Esophagus squamous epithelium (tissue), 5 donors: ENCODE results near the gene INTU. TPM values are rescaled to one million over a fixed set of nuclear protein-coding genes. Genes with fewer than 3 reads are reported as not detected.
A peak's percentile ranks its signal among the peaks of the same experiment; 100 is the strongest.
"Not testable (repeated sequence)": the region's sequence is repeated elsewhere in the genome, so short reads cannot be mapped to it uniquely, and the experiment has no call there.

Experiments used
- DNase-seq: peaks from one replicate; lab custom pipeline; 2025; lab: John Stamatoyannopoulos, UW
- H3K27ac ChIP-seq, 4 donors: fragments of 200-600 bp; sonication (generic); one replicate each; pipeline ENCODE4 v1.5.1; 2016 to 2019; ENCODE audit warnings: mild to moderate bottlenecking in 1 of 4
- H3K27me3 ChIP-seq, 4 donors: fragments of 200-600 bp; sonication (generic); 1 replicate in 3 of 4; 2 replicates in 1 of 4; pipeline versions ENCODE4 v1.5.1 to v1.6.0; 2017 to 2021; ENCODE audit warnings: antibody characterized with exemption in 1 of 4
- H3K36me3 ChIP-seq, 3 donors: fragments of 200-600 bp; sonication (generic); one replicate each; pipeline ENCODE4 v1.5.1; 2016 to 2019
- H3K4me1 ChIP-seq, 3 donors: fragments of 200-600 bp; sonication (generic); one replicate each; pipeline ENCODE4 v1.5.1; 2017 to 2019
- H3K4me3 ChIP-seq, 4 donors: fragments of 200-600 bp; sonication (generic); 1 replicate in 3 of 4; 2 replicates in 1 of 4; pipeline ENCODE4 v1.5.1; 2016 to 2019; ENCODE audit warnings: mild to moderate bottlenecking in 2 of 4, moderate library complexity in 1 of 4
- H3K9me3 ChIP-seq, 3 donors: fragments of 200-600 bp; sonication (generic); one replicate each; pipeline ENCODE4 v1.5.1; 2016 to 2019
- POLR2A ChIP-seq, 4 donors: fragments of 450-650 bp; IDR thresholded peaks; one replicate each; pipeline ENCODE4 v1.6.1; 2017; ENCODE audit warnings: antibody characterized with exemption in 4 of 4, mild to moderate bottlenecking in 4 of 4, moderate library complexity in 3 of 4
- WGBS, 2 donors: methylation state at CpG; one replicate each; pipeline ENCODE4 v1.1.5; 2018; 5-methylcytosine and 5-hydroxymethylcytosine counted together
- intact Hi-C: fragments of 100-400 bp; cut with DNase I; formaldehyde crosslinking; loops from one replicate; pipeline ENCODE4 v1.15.0; 2022
- total RNA-seq, 4 donors: library from RNA; depleted of rRNA; stranded (reverse); fragments of >200 nt; gene quantifications; one replicate each; pipeline ENCODE4 v1.1.0, GENCODE V29; 2016
- TF ChIP-seq, protein P1 (sequence below), 6 experiments: fragments of 450-650 bp in 4 of 6; fragments of 200-600 bp in 2 of 6; sonication (generic) in 2 of 6; IDR thresholded peaks; one replicate each; pipeline ENCODE4 v1.5.1; 2016 to 2019; ENCODE audit warnings: antibody characterized with exemption in 6 of 6, mild to moderate bottlenecking in 4 of 6, moderate library complexity in 4 of 6
- donor health status: DM: yes; HTN: yes; CAD: no.

Gene INTU
- 10 to 100 TPM in 1 of 4 donors, 1 to 10 TPM in 3; 4.3 to 11.4 (median 6.1) TPM for total RNA-seq

DNA sequence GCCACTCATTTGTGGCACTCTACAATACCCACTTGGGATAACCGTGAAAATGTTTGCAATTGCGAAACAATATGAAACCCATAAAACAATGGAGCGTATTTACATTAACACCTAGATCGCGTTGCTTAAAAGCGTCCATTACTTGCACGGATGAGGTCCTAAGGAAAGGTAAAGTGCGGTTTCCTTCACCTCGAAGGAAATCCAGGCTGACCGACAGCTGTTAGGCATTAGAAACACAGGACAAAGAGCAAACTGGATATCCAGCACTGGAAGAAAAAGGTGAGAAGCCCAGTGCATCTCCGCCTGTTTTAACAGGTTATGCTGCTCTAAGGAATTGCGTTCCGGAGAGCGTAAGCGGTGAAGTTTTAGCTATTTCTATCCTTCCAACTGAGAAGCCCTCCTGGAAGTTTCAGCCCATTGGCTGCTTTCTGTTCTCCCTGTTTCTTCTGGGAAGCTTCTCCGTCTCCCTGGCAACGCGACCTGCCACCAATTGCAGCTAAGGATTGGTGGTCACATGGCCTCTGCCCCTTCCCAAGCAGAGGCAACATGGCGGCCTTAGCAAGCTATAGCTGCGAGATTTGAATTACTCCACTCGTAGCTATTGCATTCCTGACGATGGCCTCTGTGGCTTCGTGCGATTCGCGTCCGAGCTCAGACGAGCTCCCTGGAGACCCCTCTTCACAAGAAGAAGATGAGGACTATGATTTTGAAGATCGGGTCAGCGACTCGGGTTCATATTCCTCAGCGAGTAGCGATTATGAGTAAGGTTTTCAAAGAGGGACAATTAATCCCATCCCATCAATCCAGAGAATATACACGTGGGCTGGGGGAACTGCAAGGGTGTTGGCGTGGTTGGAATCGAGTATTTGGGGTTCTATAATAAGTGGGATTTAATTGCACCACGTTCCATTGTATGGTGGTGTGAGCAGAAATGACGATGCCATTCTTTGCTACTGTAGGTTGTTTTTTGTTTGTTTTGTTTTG is at the start of gene INTU:
Gene INTU (plus strand): TSS at position 538 of the 984 bp plus-strand sequence. CDS start 78 bp downstream, at position 616.
- H3K27ac ChIP-seq, result peak within 1 kb of the TSS; percentile 73 to 80 (median 78)

DNA sequence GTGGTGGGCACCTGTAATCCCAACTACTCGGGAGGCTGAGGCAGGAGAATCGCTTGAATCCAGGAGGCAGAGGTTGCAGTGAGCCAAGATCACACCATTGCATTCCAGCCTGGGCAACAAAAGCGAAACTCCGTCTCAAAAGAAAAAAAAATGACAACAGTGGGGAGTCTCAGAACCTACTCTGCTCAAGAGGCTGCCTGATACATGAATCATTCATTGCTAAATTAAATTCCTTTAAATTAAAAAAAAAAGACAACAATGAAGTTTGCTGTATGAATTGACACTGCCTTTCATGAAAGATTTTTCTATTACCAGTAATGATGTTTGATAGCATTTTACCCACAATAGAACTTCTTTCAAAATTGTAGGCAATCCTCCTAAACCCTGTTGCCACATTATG is 46.3 kb upstream of the INTU start:
- DNase-seq, H3K27ac ChIP-seq, H3K27me3 ChIP-seq, H3K4me3 ChIP-seq, intact Hi-C loops, H3K36me3 ChIP-seq, H3K9me3 ChIP-seq, H3K4me1 ChIP-seq: not testable (repeated sequence)
- 77 to 91% methylated on average over 4 of the region's 4 CpGs for WGBS, 2 donors

More for the DNA sequence above, at the start of gene INTU:
- 2 to 5% methylated on average over 32 to 36 of the region's 38 CpGs for WGBS, 2 donors
- TF ChIP-seq, protein P1, sequence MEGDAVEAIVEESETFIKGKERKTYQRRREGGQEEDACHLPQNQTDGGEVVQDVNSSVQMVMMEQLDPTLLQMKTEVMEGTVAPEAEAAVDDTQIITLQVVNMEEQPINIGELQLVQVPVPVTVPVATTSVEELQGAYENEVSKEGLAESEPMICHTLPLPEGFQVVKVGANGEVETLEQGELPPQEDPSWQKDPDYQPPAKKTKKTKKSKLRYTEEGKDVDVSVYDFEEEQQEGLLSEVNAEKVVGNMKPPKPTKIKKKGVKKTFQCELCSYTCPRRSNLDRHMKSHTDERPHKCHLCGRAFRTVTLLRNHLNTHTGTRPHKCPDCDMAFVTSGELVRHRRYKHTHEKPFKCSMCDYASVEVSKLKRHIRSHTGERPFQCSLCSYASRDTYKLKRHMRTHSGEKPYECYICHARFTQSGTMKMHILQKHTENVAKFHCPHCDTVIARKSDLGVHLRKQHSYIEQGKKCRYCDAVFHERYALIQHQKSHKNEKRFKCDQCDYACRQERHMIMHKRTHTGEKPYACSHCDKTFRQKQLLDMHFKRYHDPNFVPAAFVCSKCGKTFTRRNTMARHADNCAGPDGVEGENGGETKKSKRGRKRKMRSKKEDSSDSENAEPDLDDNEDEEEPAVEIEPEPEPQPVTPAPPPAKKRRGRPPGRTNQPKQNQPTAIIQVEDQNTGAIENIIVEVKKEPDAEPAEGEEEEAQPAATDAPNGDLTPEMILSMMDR (IDR thresholded peaks at IDR 0.05), result no peak
- no peak for TF ChIP-seq POLR2A (IDR thresholded peaks at IDR 0.05)
- intact Hi-C loops, result no loop called here
- peak; percentile 31 for DNase-seq
- Histone ChIP-seq H3K36me3 (no peaks in the 10 kb centered on the region), H3K27me3 (no peaks in the 10 kb centered on the region), H3K4me3 (peak within 1 kb of the TSS; percentile 49 to 87 (median 77)), H3K9me3 (no peaks in the 10 kb centered on the region), H3K4me1 (peaks cover 0 to 20% (median 4%) of the 10 kb centered on the region in 3 donors)

GRCh38 chr4:127586922-127587571 is 45.7 kb upstream of the INTU start:
- no peak for DNase-seq
- Histone ChIP-seq H3K27me3 (no peaks in the 10 kb centered on the region), H3K36me3 (no peaks in the 10 kb centered on the region), H3K4me3 (no peak overlapping the region), H3K4me1 (no peaks in the 10 kb centered on the region), H3K27ac (no peak overlapping the region), H3K9me3 (no peaks in the 10 kb centered on the region)
- TF ChIP-seq, protein P1 (IDR thresholded peaks at IDR 0.05), result peak in 5 of 6 experiments; percentile 24 to 60 (median 34)
- no peak for TF ChIP-seq POLR2A (IDR thresholded peaks at IDR 0.05)
- intact Hi-C loops, result no loop called here
- WGBS, 2 donors, result 0 to 8% methylated on average over 1 of the region's 1 CpG

DNA sequence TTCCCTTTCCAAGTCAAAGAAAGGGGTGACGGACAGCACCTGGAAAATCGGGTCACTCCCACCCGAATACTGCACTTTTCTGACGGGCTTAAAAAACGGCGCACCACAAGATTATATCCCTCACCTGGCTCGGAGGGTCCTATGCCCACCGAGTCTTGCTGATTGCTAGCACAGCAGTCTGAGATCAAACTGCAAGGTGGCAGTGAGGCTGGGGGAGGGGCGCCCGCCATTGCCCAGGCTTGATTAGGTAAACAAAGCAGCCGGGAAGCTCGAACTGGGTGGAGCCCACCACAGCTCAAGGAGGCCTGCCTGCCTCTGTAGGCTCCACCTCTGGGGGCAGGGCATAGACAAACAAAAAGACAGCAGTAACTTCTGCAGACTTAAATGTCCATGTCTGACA is 43.6 kb upstream of the INTU start:
- H3K9me3 ChIP-seq, H3K27me3 ChIP-seq, H3K4me3 ChIP-seq, intact Hi-C loops, H3K27ac ChIP-seq, DNase-seq, H3K4me1 ChIP-seq, H3K36me3 ChIP-seq: not testable (repeated sequence)
- 96% methylated on average over 8 of the region's 12 CpGs; no CpG with 5 or more reads in 1 of the 2 donors for WGBS, 2 donors

DNA sequence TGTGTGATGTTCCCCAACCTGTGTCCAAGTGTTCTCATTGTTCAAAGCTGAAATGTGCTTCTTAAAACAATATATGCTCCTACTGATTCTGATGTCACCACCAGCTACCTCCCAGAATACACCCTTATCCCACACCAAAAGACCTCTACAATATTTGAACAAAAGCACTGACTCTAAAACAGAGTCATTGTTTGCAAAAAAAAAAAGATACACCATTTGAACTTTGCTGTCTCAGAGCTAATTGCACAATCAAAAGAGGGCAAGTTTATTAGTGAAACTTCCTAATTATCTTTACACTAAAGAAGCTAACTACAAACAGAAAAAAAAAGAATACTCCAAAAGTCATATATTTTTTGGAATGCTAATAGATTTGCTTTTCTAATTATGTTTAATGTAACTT is 34.1 kb upstream of the INTU start:
- no peaks in the 10 kb centered on the region for H3K4me1 ChIP-seq
- no peak for DNase-seq
- no peak overlapping the region for H3K27ac ChIP-seq
- no peaks in the 10 kb centered on the region for H3K9me3 ChIP-seq
- TF ChIP-seq POLR2A (IDR thresholded peaks at IDR 0.05), result no peak
- TF ChIP-seq, protein P1 (IDR thresholded peaks at IDR 0.05), result no peak
- H3K27me3 ChIP-seq, result no peaks in the 10 kb centered on the region
- H3K4me3 ChIP-seq, result no peak overlapping the region
- H3K36me3 ChIP-seq, result no peaks in the 10 kb centered on the region
- intact Hi-C loops, result no loop called here

GRCh38 chr4:127601029-127601428 is 31.7 kb upstream of the INTU start:
- 69 to 75% methylated on average over 1 of the region's 1 CpG for WGBS, 2 donors
- TF ChIP-seq, protein P1 (IDR thresholded peaks at IDR 0.05), result peak in 1 of 6 experiments; percentile 9
- TF ChIP-seq POLR2A (IDR thresholded peaks at IDR 0.05), result no peak
- intact Hi-C loops, result no loop called here

More at GRCh38 chr4:127601029-127601428, 31.7 kb upstream of the INTU start:
- Histone ChIP-seq H3K36me3 (no peaks in the 10 kb centered on the region), H3K4me1 (no peaks in the 10 kb centered on the region), H3K4me3 (no peak overlapping the region), H3K27ac (no peak overlapping the region), H3K27me3 (peaks cover 0 to 13% (median 0%) of the 10 kb centered on the region in 4 donors), H3K9me3 (no peaks in the 10 kb centered on the region)
- no peak for DNase-seq
